ENCODE measurements around the gene RNU1-3.
"Not testable (repeated sequence)": the region's sequence is repeated elsewhere in the genome, so short reads cannot be mapped to it uniquely, and the experiment has no call there.

RNU1-3 gene

DNA sequence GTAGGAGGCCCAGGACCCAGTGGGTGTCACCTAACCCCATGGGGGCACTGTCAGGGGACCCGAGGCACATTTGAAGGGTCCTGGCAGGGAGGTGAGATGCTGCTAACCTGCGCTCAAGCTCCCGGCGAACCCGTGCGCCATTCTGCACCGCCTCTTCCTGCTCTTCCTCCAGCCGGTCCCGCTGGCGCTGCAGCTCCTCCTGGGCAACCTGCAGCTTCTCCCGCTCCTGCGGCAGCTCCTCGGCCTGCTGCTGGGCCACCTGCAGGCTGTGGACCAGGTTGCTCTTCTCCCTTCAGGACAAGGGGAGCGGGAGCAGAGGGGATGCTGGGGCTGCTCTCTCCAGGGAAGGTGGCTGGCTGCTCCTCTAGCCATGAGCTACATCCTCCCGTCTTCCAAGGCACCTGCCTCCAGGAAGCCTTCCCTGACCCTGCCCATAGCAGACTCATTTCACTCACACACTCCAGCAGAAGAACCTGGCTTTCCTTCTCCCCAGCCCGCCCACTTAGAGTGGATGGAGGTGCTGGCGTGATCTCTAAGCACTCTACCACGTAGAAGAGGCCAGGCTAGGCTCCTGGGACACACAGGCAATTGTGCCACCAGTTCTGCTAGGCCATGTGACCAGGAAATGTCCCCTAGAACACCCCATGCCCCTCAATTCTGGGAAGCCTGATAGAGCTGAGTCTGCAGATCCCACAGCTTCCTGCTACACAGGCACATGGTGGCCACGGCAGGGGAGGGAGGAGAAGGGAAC, 38.2 kb downstream of the RNU1-3 start:
- no peaks in the 10 kb centered on the region for H3K27me3 ChIP-seq (ENCODE audit: insufficient read depth, low read length)
- H3K4me3 ChIP-seq (ENCODE audit: low read depth, low read length, poor library complexity, severe bottlenecking) = no peak overlapping the region
- no peaks in the 10 kb centered on the region for H3K9me2 ChIP-seq (ENCODE audit: low read depth, low read length)
- H3K27ac ChIP-seq (ENCODE audit: low read depth, low read length, poor library complexity, severe bottlenecking) = no peak overlapping the region
- no peak overlapping the region for H3K4me2 ChIP-seq (ENCODE audit: low read length)
- no peaks in the 10 kb centered on the region for H3K9me3 ChIP-seq (ENCODE audit: low read length)
- no peak overlapping the region for H2AFZ ChIP-seq (ENCODE audit: low read length)
- H3F3A ChIP-seq (ENCODE audit: insufficient read depth, low read length) = no peaks in the 10 kb centered on the region
- peaks cover 62% of the 10 kb centered on the region for H3K36me3 ChIP-seq (ENCODE audit: insufficient read depth, low read length)
- H3K9ac ChIP-seq (ENCODE audit: low read length) = no peak overlapping the region
- no peaks in the 10 kb centered on the region for H3K4me1 ChIP-seq (ENCODE audit: insufficient read depth, low read length, severe bottlenecking)
- H3K79me2 ChIP-seq (ENCODE audit: insufficient read depth, low read length) = no peaks in the 10 kb centered on the region
- TF ChIP-seq, protein P1, sequence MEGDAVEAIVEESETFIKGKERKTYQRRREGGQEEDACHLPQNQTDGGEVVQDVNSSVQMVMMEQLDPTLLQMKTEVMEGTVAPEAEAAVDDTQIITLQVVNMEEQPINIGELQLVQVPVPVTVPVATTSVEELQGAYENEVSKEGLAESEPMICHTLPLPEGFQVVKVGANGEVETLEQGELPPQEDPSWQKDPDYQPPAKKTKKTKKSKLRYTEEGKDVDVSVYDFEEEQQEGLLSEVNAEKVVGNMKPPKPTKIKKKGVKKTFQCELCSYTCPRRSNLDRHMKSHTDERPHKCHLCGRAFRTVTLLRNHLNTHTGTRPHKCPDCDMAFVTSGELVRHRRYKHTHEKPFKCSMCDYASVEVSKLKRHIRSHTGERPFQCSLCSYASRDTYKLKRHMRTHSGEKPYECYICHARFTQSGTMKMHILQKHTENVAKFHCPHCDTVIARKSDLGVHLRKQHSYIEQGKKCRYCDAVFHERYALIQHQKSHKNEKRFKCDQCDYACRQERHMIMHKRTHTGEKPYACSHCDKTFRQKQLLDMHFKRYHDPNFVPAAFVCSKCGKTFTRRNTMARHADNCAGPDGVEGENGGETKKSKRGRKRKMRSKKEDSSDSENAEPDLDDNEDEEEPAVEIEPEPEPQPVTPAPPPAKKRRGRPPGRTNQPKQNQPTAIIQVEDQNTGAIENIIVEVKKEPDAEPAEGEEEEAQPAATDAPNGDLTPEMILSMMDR (IDR thresholded peaks at IDR 0.05; ENCODE audit: low read length) = no peak
- no peak for TF ChIP-seq EZH2 (IDR thresholded peaks at IDR 0.05; ENCODE audit: borderline replicate concordance, low read length)
- no peaks in the 10 kb centered on the region for H4K20me1 ChIP-seq (ENCODE audit: insufficient read depth, low read length)

DNA sequence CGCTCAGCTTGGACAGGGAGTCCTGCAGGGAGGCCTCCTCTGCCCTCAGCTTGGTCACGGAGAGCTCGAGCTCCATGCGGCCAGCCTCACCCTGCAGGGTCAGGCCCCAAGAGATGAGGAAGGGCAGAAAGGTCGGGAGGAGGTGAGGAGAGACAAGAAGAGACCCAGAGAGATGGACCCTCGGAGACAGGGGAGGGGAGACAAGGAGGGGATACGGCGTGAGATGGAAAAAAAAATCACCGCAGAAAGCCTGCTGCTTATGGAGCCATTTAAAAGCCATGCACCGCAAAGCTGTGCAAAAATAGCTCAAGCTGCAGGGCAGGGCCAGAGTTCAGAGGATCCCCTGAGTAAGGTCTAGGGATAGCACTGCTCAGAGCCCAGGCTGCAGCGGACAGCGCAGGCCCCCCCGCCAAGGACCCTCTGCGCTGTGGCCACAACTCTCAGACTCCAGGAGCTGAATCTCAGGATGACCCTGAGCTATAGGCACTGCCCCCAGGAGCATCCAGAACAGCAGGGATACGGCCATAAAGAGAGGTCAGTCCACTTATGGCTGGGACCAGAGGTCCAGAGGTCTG, 40.3 kb downstream of the RNU1-3 start:
- H4K20me1 ChIP-seq (ENCODE audit: insufficient read depth, low read length); H3K4me1 ChIP-seq (ENCODE audit: insufficient read depth, low read length, severe bottlenecking); H2AFZ ChIP-seq (ENCODE audit: low read length); H3K9ac ChIP-seq (ENCODE audit: low read length); H3K9me3 ChIP-seq (ENCODE audit: low read length); H3K27ac ChIP-seq (ENCODE audit: low read depth, low read length, poor library complexity, severe bottlenecking); H3F3A ChIP-seq (ENCODE audit: insufficient read depth, low read length); H3K79me2 ChIP-seq (ENCODE audit: insufficient read depth, low read length); H3K9me2 ChIP-seq (ENCODE audit: low read depth, low read length); H3K4me2 ChIP-seq (ENCODE audit: low read length); H3K4me3 ChIP-seq (ENCODE audit: low read depth, low read length, poor library complexity, severe bottlenecking); H3K27me3 ChIP-seq (ENCODE audit: insufficient read depth, low read length): not testable (repeated sequence)
- H3K36me3 ChIP-seq (ENCODE audit: insufficient read depth, low read length) = peaks cover 44% of the 10 kb centered on the region

DNA sequence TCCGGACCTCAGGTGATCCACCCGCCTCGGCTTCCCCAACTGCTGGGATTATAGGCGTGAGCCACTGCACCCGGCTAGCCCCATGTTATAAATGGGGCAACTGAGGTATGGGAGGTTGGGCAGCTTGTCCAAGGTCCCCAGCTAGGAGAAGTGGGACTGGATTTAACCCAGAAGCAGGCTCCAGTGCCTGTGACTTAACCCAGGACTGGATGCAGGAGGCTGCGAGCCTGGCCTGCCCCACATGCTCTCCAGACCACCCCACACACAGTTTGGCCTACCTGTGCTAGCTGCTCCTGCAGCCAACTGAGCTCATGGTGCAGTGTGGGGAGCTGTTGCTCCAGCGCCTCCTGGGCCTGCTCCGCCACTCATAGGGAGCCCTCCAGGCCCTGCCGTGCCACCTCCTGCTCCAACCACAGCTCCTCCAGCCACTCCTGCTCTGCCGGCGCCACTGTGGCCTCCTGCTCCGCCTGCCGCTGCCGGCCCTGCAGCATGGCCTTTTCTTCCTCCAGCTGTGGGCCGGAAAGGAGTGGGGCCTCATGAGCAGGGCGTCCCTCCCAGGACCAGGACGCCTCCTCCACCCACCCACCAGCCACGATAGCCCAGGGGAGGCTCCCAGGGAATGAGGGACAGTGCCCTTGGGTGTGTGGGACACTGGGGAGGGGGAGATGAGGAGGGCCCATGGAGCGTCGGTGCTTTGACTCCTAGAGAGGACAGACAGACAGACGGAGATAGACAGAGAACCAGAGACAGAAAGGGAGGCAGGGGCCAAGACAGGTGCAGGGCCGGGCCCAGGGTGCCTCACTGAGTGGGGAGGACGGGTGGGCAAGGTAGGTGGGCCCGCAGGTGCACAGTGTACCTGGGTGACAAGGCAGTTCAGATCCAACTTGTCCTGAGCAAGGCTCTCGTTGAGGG, 41.0 kb downstream of the RNU1-3 start:
- Histone ChIP-seq H3K27ac (ENCODE audit: low read depth, low read length, poor library complexity, severe bottlenecking) (no peak overlapping the region), H3K4me1 (ENCODE audit: insufficient read depth, low read length, severe bottlenecking) (no peaks in the 10 kb centered on the region), H3K36me3 (ENCODE audit: insufficient read depth, low read length) (peaks cover 36% of the 10 kb centered on the region), H3K27me3 (ENCODE audit: insufficient read depth, low read length) (no peaks in the 10 kb centered on the region), H3K9me2 (ENCODE audit: low read depth, low read length) (no peaks in the 10 kb centered on the region), H3F3A (ENCODE audit: insufficient read depth, low read length) (no peaks in the 10 kb centered on the region), H3K9ac (ENCODE audit: low read length) (no peak overlapping the region), H3K9me3 (ENCODE audit: low read length) (no peaks in the 10 kb centered on the region), H4K20me1 (ENCODE audit: insufficient read depth, low read length) (no peaks in the 10 kb centered on the region), H3K4me3 (ENCODE audit: low read depth, low read length, poor library complexity, severe bottlenecking) (no peak overlapping the region), H3K79me2 (ENCODE audit: insufficient read depth, low read length) (no peaks in the 10 kb centered on the region), H3K4me2 (ENCODE audit: low read length) (no peak overlapping the region), H2AFZ (ENCODE audit: low read length) (no peak overlapping the region)
- TF ChIP-seq EZH2 (IDR thresholded peaks at IDR 0.05; ENCODE audit: borderline replicate concordance, low read length) = no peak
- TF ChIP-seq, protein P1 (IDR thresholded peaks at IDR 0.05; ENCODE audit: low read length) = no peak

DNA sequence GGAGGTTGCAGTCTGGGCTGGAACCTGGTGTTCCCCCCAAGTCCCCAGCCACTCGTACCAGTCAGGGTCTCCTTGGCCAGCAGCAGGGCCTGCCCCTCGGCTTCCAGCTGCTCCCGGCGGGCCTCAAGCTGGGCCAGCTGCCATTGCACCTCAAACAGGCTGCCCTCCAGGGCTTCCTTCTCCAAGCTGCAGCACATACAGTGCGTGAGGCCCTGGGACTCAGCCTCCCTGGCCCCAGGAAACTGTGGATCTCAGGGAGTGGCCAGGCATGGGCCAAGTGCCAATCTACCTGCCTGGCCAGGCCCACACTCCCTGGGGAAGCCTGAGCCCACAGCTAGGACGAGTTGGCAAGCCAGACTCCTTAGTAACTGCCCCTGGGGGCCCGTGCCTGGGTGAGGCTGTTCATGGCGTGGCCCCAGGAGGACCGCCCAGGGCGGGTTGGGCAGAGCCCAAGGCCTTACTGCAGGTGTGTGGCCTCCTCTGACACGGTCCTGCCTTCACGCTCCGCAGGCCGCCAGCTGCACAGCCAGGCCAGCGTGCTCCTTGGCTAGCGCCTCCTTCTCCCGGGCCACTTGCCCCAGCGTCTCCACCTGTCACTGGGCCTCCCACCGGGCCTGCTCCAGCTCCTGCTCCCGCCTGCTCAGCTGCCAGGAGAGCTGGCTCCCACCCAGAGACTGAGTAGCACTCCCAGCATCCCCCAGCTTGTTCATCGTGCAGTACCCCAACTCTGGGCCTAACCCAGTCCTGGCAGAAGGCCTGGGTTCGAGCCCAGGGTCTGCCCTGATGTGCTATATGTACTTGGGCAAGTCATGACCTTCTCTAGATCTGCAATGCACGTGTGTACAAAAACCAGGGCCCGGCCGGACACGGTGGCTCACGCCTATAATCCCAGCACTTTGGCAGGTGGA, 42.7 kb downstream of the RNU1-3 start:
- not testable (repeated sequence) for H3K27ac ChIP-seq (ENCODE audit: low read depth, low read length, poor library complexity, severe bottlenecking); H3F3A ChIP-seq (ENCODE audit: insufficient read depth, low read length); H3K9me2 ChIP-seq (ENCODE audit: low read depth, low read length); H4K20me1 ChIP-seq (ENCODE audit: insufficient read depth, low read length); H3K9ac ChIP-seq (ENCODE audit: low read length); H3K4me1 ChIP-seq (ENCODE audit: insufficient read depth, low read length, severe bottlenecking); H2AFZ ChIP-seq (ENCODE audit: low read length); H3K9me3 ChIP-seq (ENCODE audit: low read length); H3K79me2 ChIP-seq (ENCODE audit: insufficient read depth, low read length); H3K27me3 ChIP-seq (ENCODE audit: insufficient read depth, low read length); H3K4me3 ChIP-seq (ENCODE audit: low read depth, low read length, poor library complexity, severe bottlenecking); H3K4me2 ChIP-seq (ENCODE audit: low read length)
- peaks cover 24% of the 10 kb centered on the region for H3K36me3 ChIP-seq (ENCODE audit: insufficient read depth, low read length)

DNA sequence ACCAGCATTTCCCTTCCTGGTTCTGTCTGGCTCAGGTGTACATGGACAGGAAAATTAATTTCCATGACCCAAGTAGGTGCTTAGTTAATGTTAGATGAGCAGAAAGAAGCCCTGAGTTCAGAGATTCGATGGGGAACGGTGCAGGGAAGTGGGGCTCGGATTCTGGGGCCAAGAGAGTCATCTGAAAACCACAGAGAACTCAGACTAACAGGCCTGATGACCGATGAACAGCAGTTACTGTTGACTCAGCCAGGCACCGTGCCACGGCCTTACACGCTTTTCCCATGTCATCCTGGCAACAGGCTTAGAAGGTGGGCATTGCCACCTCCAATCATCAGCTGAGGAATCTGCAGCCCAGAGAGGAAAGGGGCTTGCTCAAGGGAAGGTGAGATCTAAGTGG, 43.4 kb downstream of the RNU1-3 start:
- H3K9me3 ChIP-seq (ENCODE audit: low read length); H3K4me1 ChIP-seq (ENCODE audit: insufficient read depth, low read length, severe bottlenecking); H3K9ac ChIP-seq (ENCODE audit: low read length); H3K27me3 ChIP-seq (ENCODE audit: insufficient read depth, low read length); H2AFZ ChIP-seq (ENCODE audit: low read length); H3K4me3 ChIP-seq (ENCODE audit: low read depth, low read length, poor library complexity, severe bottlenecking); H3F3A ChIP-seq (ENCODE audit: insufficient read depth, low read length); H3K79me2 ChIP-seq (ENCODE audit: insufficient read depth, low read length); H3K9me2 ChIP-seq (ENCODE audit: low read depth, low read length); H4K20me1 ChIP-seq (ENCODE audit: insufficient read depth, low read length); H3K27ac ChIP-seq (ENCODE audit: low read depth, low read length, poor library complexity, severe bottlenecking); H3K4me2 ChIP-seq (ENCODE audit: low read length): not testable (repeated sequence)
- peaks cover 27% of the 10 kb centered on the region for H3K36me3 ChIP-seq (ENCODE audit: insufficient read depth, low read length)

Measured in OCI-LY1 (cell line).